ENCODE measurements around the gene SLC9A5.
A peak's percentile ranks its signal among the peaks of the same experiment; 100 is the strongest.

Gene SLC9A5

GRCh38 chr16:67269766-67270165, 21.0 kb downstream of the SLC9A5 start:
- no peak overlapping the region for H3K4me3 ChIP-seq (ENCODE audit: low read length)
- no peak overlapping the region for H3K56ac ChIP-seq (ENCODE audit: low read length)
- H3K27ac ChIP-seq (ENCODE audit: low read depth, low read length), result no peak overlapping the region
- H2BK5ac ChIP-seq (ENCODE audit: low read length), result no peak overlapping the region
- peaks cover 1% of the 10 kb centered on the region for H3K4me1 ChIP-seq (ENCODE audit: control insufficient read depth, low read depth, low read length)
- no peaks in the 10 kb centered on the region for H3K36me3 ChIP-seq (ENCODE audit: control insufficient read depth, insufficient read depth, low read length)
- no peaks in the 10 kb centered on the region for H3K79me1 ChIP-seq (ENCODE audit: low read length)
- no peak overlapping the region for H3K23ac ChIP-seq (ENCODE audit: low read length)
- H4K8ac ChIP-seq (ENCODE audit: low read depth, low read length), result no peak overlapping the region
- no peaks in the 10 kb centered on the region for H3K27me3 ChIP-seq (ENCODE audit: insufficient read depth, low read length, poor library complexity)
- H3K4me2 ChIP-seq (ENCODE audit: low read length), result no peak overlapping the region
- no CpG with 5 or more reads among the region's 5 CpGs for WGBS (ENCODE audit: extremely low coverage, insufficient coverage, low lambda C conversion rate)
- no peak overlapping the region for H3K9ac ChIP-seq (ENCODE audit: low read length)
- H2BK120ac ChIP-seq (ENCODE audit: low read depth, low read length), result no peak overlapping the region
- H3K4ac ChIP-seq (ENCODE audit: low read depth, low read length), result no peak overlapping the region
- no peak overlapping the region for H2BK15ac ChIP-seq (replicated peaks; ENCODE audit: low read depth)
- no peaks in the 10 kb centered on the region for H3K79me2 ChIP-seq (ENCODE audit: control insufficient read depth, insufficient read depth, low read length)
- DNase-seq, result peak; percentile 79
- H2AK5ac ChIP-seq (ENCODE audit: low read length), result no peak overlapping the region
- H4K5ac ChIP-seq (ENCODE audit: low read length), result no peak overlapping the region
- H3K18ac ChIP-seq (ENCODE audit: low read length), result no peak overlapping the region

GRCh38 chr16:67270931-67271338, 22.2 kb downstream of the SLC9A5 start:
- H3K4me1 ChIP-seq (ENCODE audit: control insufficient read depth, low read depth, low read length), result peaks cover 1% of the 10 kb centered on the region
- no peak overlapping the region for H3K9ac ChIP-seq (ENCODE audit: low read length)
- H3K27ac ChIP-seq (ENCODE audit: low read depth, low read length), result no peak overlapping the region
- DNase-seq, result no peak
- H2BK15ac ChIP-seq (replicated peaks; ENCODE audit: low read depth), result no peak overlapping the region
- H4K5ac ChIP-seq (ENCODE audit: low read length), result no peak overlapping the region
- H3K56ac ChIP-seq (ENCODE audit: low read length), result peak overlapping the region; percentile 17
- WGBS (ENCODE audit: extremely low coverage, insufficient coverage, low lambda C conversion rate), result no CpG with 5 or more reads among the region's 11 CpGs
- no peak overlapping the region for H3K18ac ChIP-seq (ENCODE audit: low read length)
- no peak overlapping the region for H2BK5ac ChIP-seq (ENCODE audit: low read length)
- H4K8ac ChIP-seq (ENCODE audit: low read depth, low read length), result no peak overlapping the region
- no peaks in the 10 kb centered on the region for H3K79me1 ChIP-seq (ENCODE audit: low read length)
- H3K4me2 ChIP-seq (ENCODE audit: low read length), result no peak overlapping the region
- H3K4ac ChIP-seq (ENCODE audit: low read depth, low read length), result no peak overlapping the region
- H2AK5ac ChIP-seq (ENCODE audit: low read length), result no peak overlapping the region
- H3K79me2 ChIP-seq (ENCODE audit: control insufficient read depth, insufficient read depth, low read length), result no peaks in the 10 kb centered on the region
- H2BK120ac ChIP-seq (ENCODE audit: low read depth, low read length), result no peak overlapping the region
- H3K27me3 ChIP-seq (ENCODE audit: insufficient read depth, low read length, poor library complexity), result no peaks in the 10 kb centered on the region
- no peaks in the 10 kb centered on the region for H3K36me3 ChIP-seq (ENCODE audit: control insufficient read depth, insufficient read depth, low read length)
- no peak overlapping the region for H3K4me3 ChIP-seq (ENCODE audit: low read length)
- no peak overlapping the region for H3K23ac ChIP-seq (ENCODE audit: low read length)

- H2AK5ac ChIP-seq (ENCODE audit: low read length), result no peak overlapping the region
- H2BK5ac ChIP-seq (ENCODE audit: low read length), result no peak overlapping the region
- H3K23ac ChIP-seq (ENCODE audit: low read length), result no peak overlapping the region
- no peak overlapping the region for H3K18ac ChIP-seq (ENCODE audit: low read length)
- H3K9ac ChIP-seq (ENCODE audit: low read length), result no peak overlapping the region
- no peak overlapping the region for H3K4me3 ChIP-seq (ENCODE audit: low read length)
- no peak overlapping the region for H2BK120ac ChIP-seq (ENCODE audit: low read depth, low read length)
- no peak overlapping the region for H2BK15ac ChIP-seq (replicated peaks; ENCODE audit: low read depth)
- H3K4me1 ChIP-seq (ENCODE audit: control insufficient read depth, low read depth, low read length), result peaks cover 1% of the 10 kb centered on the region
- H4K5ac ChIP-seq (ENCODE audit: low read length), result no peak overlapping the region
- no peaks in the 10 kb centered on the region for H3K79me1 ChIP-seq (ENCODE audit: low read length)
- WGBS (ENCODE audit: extremely low coverage, insufficient coverage, low lambda C conversion rate), result no CpG with 5 or more reads among the region's 4 CpGs
- no peak overlapping the region for H3K4ac ChIP-seq (ENCODE audit: low read depth, low read length)
- no peaks in the 10 kb centered on the region for H3K27me3 ChIP-seq (ENCODE audit: insufficient read depth, low read length, poor library complexity)
- no peaks in the 10 kb centered on the region for H3K36me3 ChIP-seq (ENCODE audit: control insufficient read depth, insufficient read depth, low read length)
- no peak overlapping the region for H3K4me2 ChIP-seq (ENCODE audit: low read length)
- H3K56ac ChIP-seq (ENCODE audit: low read length), result no peak overlapping the region
- no peak overlapping the region for H4K8ac ChIP-seq (ENCODE audit: low read depth, low read length)
- DNase-seq, result no peak
- no peaks in the 10 kb centered on the region for H3K79me2 ChIP-seq (ENCODE audit: control insufficient read depth, insufficient read depth, low read length)
- no peak overlapping the region for H3K27ac ChIP-seq (ENCODE audit: low read depth, low read length)
Observed at GRCh38 chr16:67271446-67271845, 22.7 kb downstream of the SLC9A5 start.

- Histone ChIP-seq H2BK5ac (ENCODE audit: low read length) (no peak overlapping the region), H2AK5ac (ENCODE audit: low read length) (no peak overlapping the region), H3K23ac (ENCODE audit: low read length) (no peak overlapping the region), H3K79me2 (ENCODE audit: control insufficient read depth, insufficient read depth, low read length) (no peaks in the 10 kb centered on the region), H3K79me1 (ENCODE audit: low read length) (no peaks in the 10 kb centered on the region), H4K5ac (ENCODE audit: low read length) (no peak overlapping the region), H4K8ac (ENCODE audit: low read depth, low read length) (no peak overlapping the region), H3K27me3 (ENCODE audit: insufficient read depth, low read length, poor library complexity) (no peaks in the 10 kb centered on the region), H2BK120ac (ENCODE audit: low read depth, low read length) (no peak overlapping the region), H3K4me3 (ENCODE audit: low read length) (no peak overlapping the region), H3K18ac (ENCODE audit: low read length) (no peak overlapping the region), H3K27ac (ENCODE audit: low read depth, low read length) (no peak overlapping the region), H3K4ac (ENCODE audit: low read depth, low read length) (no peak overlapping the region), H3K36me3 (ENCODE audit: control insufficient read depth, insufficient read depth, low read length) (peaks cover 2% of the 10 kb centered on the region), H2BK15ac (replicated peaks; ENCODE audit: low read depth) (no peak overlapping the region), H3K9ac (ENCODE audit: low read length) (no peak overlapping the region), H3K56ac (ENCODE audit: low read length) (no peak overlapping the region), H3K4me2 (ENCODE audit: low read length) (no peak overlapping the region), H3K4me1 (ENCODE audit: control insufficient read depth, low read depth, low read length) (no peaks in the 10 kb centered on the region)
- no peak for DNase-seq
- WGBS (ENCODE audit: extremely low coverage, insufficient coverage, low lambda C conversion rate), result no CpG with 5 or more reads among the region's 2 CpGs
Observed at GRCh38 chr16:67275321-67275720, 26.5 kb downstream of the SLC9A5 start.

- no CpG with 5 or more reads among the region's 4 CpGs for WGBS (ENCODE audit: extremely low coverage, insufficient coverage, low lambda C conversion rate)
- DNase-seq, result peak; percentile 33
- no peak overlapping the region for H3K27ac ChIP-seq (ENCODE audit: low read depth, low read length)
Observed at GRCh38 chr16:67277294-67277998, 28.7 kb downstream of the SLC9A5 start.

More at GRCh38 chr16:67277294-67277998, 28.7 kb downstream of the SLC9A5 start:
- Histone ChIP-seq H4K8ac (ENCODE audit: low read depth, low read length) (no peak overlapping the region), H2AK5ac (ENCODE audit: low read length) (no peak overlapping the region), H2BK5ac (ENCODE audit: low read length) (no peak overlapping the region), H3K36me3 (ENCODE audit: control insufficient read depth, insufficient read depth, low read length) (peaks cover 2% of the 10 kb centered on the region), H3K23ac (ENCODE audit: low read length) (no peak overlapping the region), H3K4me2 (ENCODE audit: low read length) (no peak overlapping the region), H3K4me1 (ENCODE audit: control insufficient read depth, low read depth, low read length) (no peaks in the 10 kb centered on the region), H2BK120ac (ENCODE audit: low read depth, low read length) (no peak overlapping the region), H3K27me3 (ENCODE audit: insufficient read depth, low read length, poor library complexity) (no peaks in the 10 kb centered on the region), H3K4ac (ENCODE audit: low read depth, low read length) (no peak overlapping the region), H3K9ac (ENCODE audit: low read length) (no peak overlapping the region), H3K79me2 (ENCODE audit: control insufficient read depth, insufficient read depth, low read length) (no peaks in the 10 kb centered on the region), H3K56ac (ENCODE audit: low read length) (peak overlapping the region; percentile 91), H4K5ac (ENCODE audit: low read length) (no peak overlapping the region), H3K18ac (ENCODE audit: low read length) (no peak overlapping the region), H2BK15ac (replicated peaks; ENCODE audit: low read depth) (no peak overlapping the region), H3K4me3 (ENCODE audit: low read length) (no peak overlapping the region), H3K79me1 (ENCODE audit: low read length) (no peaks in the 10 kb centered on the region)

Data from mesendoderm (in vitro differentiated cells).